Heart left ventricle (tissue), 16 donors: Measurements from ENCODE around the gene THADA. TPM values are rescaled to one million over a fixed set of nuclear protein-coding genes. Genes with fewer than 3 reads are reported as not detected.
A peak's percentile ranks its signal among the peaks of the same experiment; 100 is the strongest.

ENCODE experiments used
- ATAC-seq, 4 donors: fragments of 200-7000 bp; cut with Tn5 transposase; one replicate each; pipeline ENCODE4 v1.9.1; 2020 to 2022; ENCODE audit warnings: moderate library complexity in 4 of 4, mild to moderate bottlenecking in 3 of 4, moderate number of reproducible peaks in 1 of 4
- DNase-seq, 5 donors: peaks; one replicate each; pipeline ENCODE4 v3.0.0-alpha.2; 2020
- H3K27ac ChIP-seq, 12 donors: fragments of 200-600 bp; sonication (generic) in 4 of 12; one replicate each; pipeline versions ENCODE4 v1.5.0 to v1.8.0; 2016 to 2022; ENCODE audit warnings: mild to moderate bottlenecking in 2 of 12
- H3K27me3 ChIP-seq, 9 donors: fragments of 200-600 bp; sonication (generic) in 2 of 9; one replicate each; pipeline versions ENCODE4 v1.5.1 to v1.8.0; 2016 to 2022; ENCODE audit warnings: mild to moderate bottlenecking in 3 of 9
- H3K36me3 ChIP-seq, 9 donors: fragments of 200-600 bp; sonication (generic) in 2 of 9; one replicate each; pipeline versions ENCODE4 v1.5.0 to v1.8.0; 2018 to 2022; ENCODE audit warnings: mild to moderate bottlenecking in 2 of 9
- H3K4me1 ChIP-seq, 12 donors: fragments of 200-600 bp; sonication (generic) in 4 of 12; one replicate each; pipeline versions ENCODE4 v1.5.0 to v1.8.0; 2016 to 2022; ENCODE audit warnings: mild to moderate bottlenecking in 3 of 12
- H3K4me3 ChIP-seq, 12 donors: fragments of 200-600 bp; sonication (generic) in 4 of 12; one replicate each; pipeline versions ENCODE4 v1.5.0 to v1.8.0; 2017 to 2022; ENCODE audit warnings: mild to moderate bottlenecking in 9 of 12, moderate library complexity in 4 of 12
- H3K9me3 ChIP-seq, 12 donors: fragments of 200-600 bp; sonication (generic) in 4 of 12; one replicate each; pipeline versions ENCODE4 v1.5.0 to v1.8.0; 2016 to 2022; ENCODE audit warnings: mild to moderate bottlenecking in 1 of 12
- CTCF ChIP-seq, 12 donors: fragments of 200-600 bp; sonication (generic) in 4 of 12; IDR thresholded peaks; one replicate each; pipeline versions ENCODE4 v1.5.0 to v1.8.0; 2018 to 2022; ENCODE audit warnings: antibody characterized with exemption in 12 of 12, mild to moderate bottlenecking in 5 of 12
- POLR2A ChIP-seq, 2 donors: fragments of 450-650 bp; IDR thresholded peaks; one replicate each; pipeline ENCODE4 v1.6.1; 2017; ENCODE audit warnings: antibody characterized with exemption in 2 of 2, mild to moderate bottlenecking in 2 of 2, moderate library complexity in 2 of 2
- WGBS, 4 donors: extraction: QIAGEN DNeasy Blood & Tissue Kit in 2 of 4; methylation state at CpG; one replicate each; pipeline versions ENCODE4 v1.1.5 to v1.1.7; 2013 to 2018; 5-methylcytosine and 5-hydroxymethylcytosine counted together
- intact Hi-C, 10 donors: fragments of 100-400 bp; cut with DNase I; formaldehyde crosslinking; loops; one replicate each; pipeline versions ENCODE4 v1.11.1 to v1.14.2; 2022
- polyA plus RNA-seq, 2 donors: library from polyadenylated mRNA; stranded (reverse); fragments of 200-250 nt; gene quantifications; one replicate each; pipeline ENCODE4 v1.2.3, GENCODE V29; 2013
- total RNA-seq, 9 donors: library from RNA; depleted of rRNA in 2 of 9; stranded (reverse); fragments of >200 nt in 2 of 9; fragmentation: NEBNext Ultra II Directional in 3 of 9; extraction: Animal tissue kit (Norgen Biotek cat#: 25700) in 3 of 9; gene quantifications; one replicate each; pipeline versions ENCODE4 v1.1.0 to v1.2.4, GENCODE V29; 2016 to 2023
- donor health status: ischemic (EF 13 %, LVEDD 7.1; RV severe dilation, severe dysfunction).
- donor health status: healthy with polysubstance abuse.
- donor health status: DM: no; HTN: yes; CAD: no.
- donor health status: DM: no; HTN: no; CAD: no.
- donor health status: ischemic (EF 25% LVEDD 6.9; RV normal size, moderate dysfunction).
- donor health status: ischemic (EF 25% LVEDD 5.7; RV mildly dilated, moderate dysfunction).
- donor health status: healthy.
- donor health status: DM: yes; HTN: yes; CAD: no.
- donor health status: ischemic (EF 35%, LVEDD 5.7; RV mildly dilated, moderate dysfunction).
- donor health status: nonischemic (EF 11% LVEDD 7.7; RV severe dilation, severe dysfunction).
- donor health status: DM: yes; HTN: yes; CAD: no.
- donor health status: PGD.
- donor health status: ischemic (EF 29% LVEDD 5.4; RV normal size, mild dysfunction).
- donor health status: nonischemic (EF 23%, LVEDD 6.1; RV moderate dilation, normal function).

Gene THADA
- total and polyA plus RNA-seq, 11 donors: 6.8 to 21.4 (median 13.0) TPM

DNA sequence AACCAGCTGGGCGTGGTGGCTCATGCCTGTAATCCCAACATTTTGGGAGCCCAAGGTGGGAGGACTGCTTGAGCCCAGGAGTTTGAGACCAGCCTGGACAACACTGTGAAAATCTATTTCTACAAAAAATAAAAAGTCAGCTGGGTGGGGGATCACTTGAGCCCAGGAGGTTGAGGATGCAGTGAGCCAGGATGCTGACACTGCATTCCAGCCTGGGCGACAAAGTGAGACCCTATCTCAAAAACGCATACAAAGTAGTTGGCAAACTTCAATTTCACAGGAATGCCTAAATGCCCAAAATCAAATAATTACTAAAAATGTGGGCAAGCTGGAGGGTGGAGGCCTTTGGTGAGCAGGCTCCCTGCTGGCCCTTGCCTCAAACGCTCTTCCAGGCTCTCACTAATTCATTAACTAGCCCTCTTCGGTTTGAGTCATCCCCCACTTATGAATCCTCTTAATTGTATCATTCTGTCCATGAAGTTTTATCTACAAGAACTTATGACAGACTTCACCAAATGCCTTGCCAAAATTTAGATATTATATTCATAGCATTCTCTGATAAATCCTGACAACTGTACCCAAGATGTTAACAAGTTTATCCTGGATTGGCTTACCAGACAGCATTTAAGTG lies 300.8 kb downstream of the THADA start:
- H3K27me3 ChIP-seq: no peaks in the 10 kb centered on the region
- peaks cover 0 to 25% (median 8%) of the 10 kb centered on the region in 9 donors for H3K36me3 ChIP-seq
- ATAC-seq (no peak), DNase-seq (no peak)
- H3K4me3 ChIP-seq: no peak overlapping the region
- peak overlapping the region in 5 of 12 donors; percentile 38 to 83 (median 68) for H3K27ac ChIP-seq
- intact Hi-C loops: no loop called here
- no peaks in the 10 kb centered on the region for H3K9me3 ChIP-seq
- peaks cover 0 to 30% (median 12%) of the 10 kb centered on the region in 12 donors for H3K4me1 ChIP-seq
- no peak for TF ChIP-seq CTCF (IDR thresholded peaks at IDR 0.05)
- TF ChIP-seq POLR2A (IDR thresholded peaks at IDR 0.05): no peak
- WGBS, 4 donors: 77 to 87% (median 80%) methylated on average over 5 of the region's 5 CpGs

GRCh38 chr2:43293744-43294695 lies 301.8 kb downstream of the THADA start:
- Histone ChIP-seq H3K9me3 (no peaks in the 10 kb centered on the region), H3K27me3 (no peaks in the 10 kb centered on the region), H3K36me3 (peaks cover 0 to 28% (median 8%) of the 10 kb centered on the region in 9 donors), H3K27ac (peak overlapping the region in 9 of 12 donors; percentile 22 to 83 (median 59)), H3K4me1 (peaks cover 0 to 32% (median 12%) of the 10 kb centered on the region in 12 donors), H3K4me3 (no peak overlapping the region)
- DNase-seq: peak in 1 of 5 donors; percentile 35
- TF ChIP-seq CTCF (IDR thresholded peaks at IDR 0.05) (no peak), POLR2A (IDR thresholded peaks at IDR 0.05) (no peak)
- WGBS, 4 donors: 58 to 72% (median 63%) methylated on average over 6 of the region's 6 CpGs
- ATAC-seq: peak; percentile 75 to 97 (median 93)
- intact Hi-C loops: no loop called here

DNA sequence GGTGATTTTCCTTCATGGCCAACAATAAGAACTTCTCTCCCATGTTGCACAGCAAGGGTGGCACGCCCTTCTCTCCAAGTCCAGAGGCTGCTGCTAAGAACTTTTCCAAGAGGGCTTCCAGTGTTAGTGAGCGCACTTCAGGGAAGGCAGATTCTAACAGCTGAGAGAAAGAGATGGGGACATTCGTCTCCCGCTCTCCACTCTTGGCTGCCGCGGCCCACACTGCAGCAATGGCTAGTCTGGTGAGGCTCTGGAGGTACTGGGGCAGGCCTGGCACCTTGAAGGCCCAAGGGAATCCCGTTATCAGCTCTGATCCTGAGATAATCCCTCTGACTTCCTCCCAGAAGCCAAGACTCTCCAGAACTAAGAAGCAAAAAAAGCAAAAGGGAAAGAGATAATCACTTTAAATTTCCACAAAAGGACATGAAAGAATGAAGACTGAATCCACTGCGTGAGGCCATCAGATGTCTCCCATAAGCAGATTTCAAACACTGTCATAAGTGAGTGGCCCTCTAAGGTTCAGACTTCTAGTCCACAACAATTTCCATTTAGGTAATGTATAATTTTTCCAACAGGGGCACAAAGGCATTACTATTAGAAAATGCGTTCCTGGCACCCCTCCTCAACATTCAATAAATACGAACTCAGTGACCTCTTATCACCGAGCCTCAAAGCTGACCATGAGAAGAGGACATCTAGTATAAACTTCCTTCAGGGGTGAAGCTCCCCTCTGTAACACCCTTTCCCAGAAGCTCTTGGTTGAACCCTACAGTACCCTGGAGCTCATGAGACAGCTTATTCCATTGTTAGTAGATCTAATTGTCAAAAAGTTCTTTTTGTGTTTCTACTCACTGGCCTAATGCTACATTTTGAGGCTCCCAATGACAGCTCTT lies 302.7 kb downstream of the THADA start:
- H3K27ac ChIP-seq: peak overlapping the region in 7 of 12 donors; percentile 22 to 79 (median 38)
- 88 to 93% (median 91%) methylated on average over 11 of the region's 11 CpGs for WGBS, 4 donors
- H3K27me3 ChIP-seq: no peaks in the 10 kb centered on the region
- ATAC-seq: no peak
- DNase-seq: no peak
- H3K4me3 ChIP-seq: no peak overlapping the region
- H3K9me3 ChIP-seq: no peaks in the 10 kb centered on the region
- intact Hi-C loops: no loop called here
- H3K36me3 ChIP-seq: peaks cover 0 to 28% (median 8%) of the 10 kb centered on the region in 9 donors
- peaks cover 0 to 41% (median 12%) of the 10 kb centered on the region in 12 donors for H3K4me1 ChIP-seq
- TF ChIP-seq POLR2A (IDR thresholded peaks at IDR 0.05) (no peak), CTCF (IDR thresholded peaks at IDR 0.05) (no peak)
